HepG2 (cell line): ENCODE measurements around the gene GASK1A. TPM values are rescaled to one million over a fixed set of nuclear protein-coding genes. Genes with fewer than 3 reads are reported as not detected.

Experiments
- ARNT ChIP-seq: fragments of 450-650 bp; IDR thresholded peaks from 2 replicates; pipeline ENCODE4 v1.6.1; 2017
- ATM ChIP-seq: fragments of 450-650 bp; IDR thresholded peaks from 2 replicates; pipeline ENCODE4 v1.7.1; 2017; ENCODE audit warnings: mild to moderate bottlenecking, borderline replicate concordance
- HHEX ChIP-seq: IDR thresholded peaks from 2 replicates; pipeline ENCODE4 v1.6.1; 2016; ENCODE audit warnings: control low read depth
- MTF1 ChIP-seq: sonication (generic); formaldehyde crosslinking; IDR thresholded peaks from 2 replicates; pipeline ENCODE4 v1.5.0; 2020; ENCODE audit warnings: missing genetic modification reagents
- ZNF44 ChIP-seq: sonication (generic); formaldehyde crosslinking; IDR thresholded peaks from 2 replicates; pipeline ENCODE4 v1.5.1; 2020; ENCODE audit warnings: mild to moderate bottlenecking, missing genetic modification reagents
- ZNF546 ChIP-seq: sonication (generic); formaldehyde crosslinking; conservative IDR thresholded peaks from 2 replicates; pipeline ENCODE4 v1.8.1; 2023; ENCODE audit warnings: mild to moderate bottlenecking, missing genetic modification reagents
- ZNF788 ChIP-seq: sonication (generic); formaldehyde crosslinking; IDR thresholded peaks from 2 replicates; pipeline ENCODE4 v1.5.0; 2020; ENCODE audit warnings: mild to moderate bottlenecking, missing genetic modification reagents, borderline replicate concordance
- polyA plus RNA-seq, 8 experiments: library from polyadenylated mRNA; depleted of rRNA in 3 of 8; stranded (reverse) in 7 of 8; unstranded in 1 of 8; fragments of >200 nt; fragmentation: Illumina TruSeq in 4 of 8; extraction: Trizol in 4 of 8; gene quantifications; 2 replicates each; pipeline versions ENCODE4 v1.2.1 to v1.2.3, GENCODE V29; 2011 to 2016; ENCODE audit warnings: low read depth in 4 of 8, missing spikeins in 1 of 8, mixed read lengths in 1 of 8; ENCODE audit not compliant: insufficient read depth in 1 of 8
- total RNA-seq, 5 experiments: library from RNA; depleted of rRNA; stranded (reverse); fragments of >200 nt; fragmentation: Illumina TruSeq; extraction: Trizol; gene quantifications; 2 replicates each; pipeline ENCODE4 v1.2.3, GENCODE V29; 2016; ENCODE audit warnings: low read depth in 1 of 5
- TF ChIP-seq, protein P1 (sequence below): IDR thresholded peaks from 2 replicates; pipeline ENCODE4 v1.6.1; 2012; ENCODE audit warnings: low read depth, low read length, improper control_type of control experiment
- TF ChIP-seq, protein P2 (sequence below): sonication (generic); formaldehyde crosslinking; IDR thresholded peaks from 2 replicates; pipeline ENCODE4 v1.5.1; 2020; ENCODE audit warnings: mild to moderate bottlenecking, missing genetic modification reagents
- TF ChIP-seq, protein P3 (sequence below), 2 experiments: fragments of 450-650 bp in 1 of 2; sonication (generic) in 1 of 2; formaldehyde crosslinking; IDR thresholded peaks; 2 replicates each; pipeline versions ENCODE4 v1.5.0 to v1.8.0; 2020 to 2022; ENCODE audit warnings: mild to moderate bottlenecking in 1 of 2, missing genetic modification reagents in 1 of 2
- TF ChIP-seq, protein P4 (sequence below): IDR thresholded peaks from 2 replicates; pipeline ENCODE4 v1.6.1; 2012; ENCODE audit warnings: inconsistent platforms
- TF ChIP-seq, protein P5 (sequence below): sonication (generic); formaldehyde crosslinking; IDR thresholded peaks from one replicate; pipeline ENCODE4 v1.5.1; 2020; ENCODE audit warnings: mild to moderate bottlenecking, missing genetic modification reagents; ENCODE audit errors: not compliant biosample characterization
- TF ChIP-seq, protein P6 (sequence below): sonication (generic); formaldehyde crosslinking; IDR thresholded peaks from 2 replicates; pipeline ENCODE4 v1.4.0; 2020; ENCODE audit warnings: mild to moderate bottlenecking, missing genetic modification reagents

The GASK1A gene
- total and polyA plus RNA-seq, 2 of the 13 experiments (the other 11 are each of a cell fraction or from before 2014, with no cell fraction given) = not detected

DNA sequence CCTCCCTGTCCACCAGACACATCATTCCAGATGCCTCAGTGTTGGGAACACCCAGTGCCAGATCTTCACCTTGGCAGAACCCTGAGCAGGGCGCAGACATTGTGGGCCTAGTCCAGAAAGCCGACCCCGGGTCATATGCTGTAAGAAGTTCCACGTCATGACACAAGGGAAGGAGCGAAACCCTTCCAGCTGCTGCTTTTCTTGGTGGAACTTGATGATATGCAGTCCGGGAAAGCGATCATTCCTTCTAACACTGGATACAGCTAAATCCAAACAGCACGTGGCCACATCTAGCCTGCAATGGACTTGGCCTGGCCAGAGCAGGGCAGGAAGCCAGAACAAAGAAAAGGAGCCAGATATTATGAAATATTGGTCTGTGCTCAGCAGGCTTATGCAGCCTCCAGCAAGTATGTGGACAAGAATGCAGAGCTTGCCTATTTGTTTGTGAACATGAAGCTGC lies 22.0 kb downstream of the GASK1A start (continued):
- peak; percentile 29; the same call in 1 of the 2 replicates for TF ChIP-seq ZNF44 (CRISPR knock-in tag)
- TF ChIP-seq, protein P1, sequence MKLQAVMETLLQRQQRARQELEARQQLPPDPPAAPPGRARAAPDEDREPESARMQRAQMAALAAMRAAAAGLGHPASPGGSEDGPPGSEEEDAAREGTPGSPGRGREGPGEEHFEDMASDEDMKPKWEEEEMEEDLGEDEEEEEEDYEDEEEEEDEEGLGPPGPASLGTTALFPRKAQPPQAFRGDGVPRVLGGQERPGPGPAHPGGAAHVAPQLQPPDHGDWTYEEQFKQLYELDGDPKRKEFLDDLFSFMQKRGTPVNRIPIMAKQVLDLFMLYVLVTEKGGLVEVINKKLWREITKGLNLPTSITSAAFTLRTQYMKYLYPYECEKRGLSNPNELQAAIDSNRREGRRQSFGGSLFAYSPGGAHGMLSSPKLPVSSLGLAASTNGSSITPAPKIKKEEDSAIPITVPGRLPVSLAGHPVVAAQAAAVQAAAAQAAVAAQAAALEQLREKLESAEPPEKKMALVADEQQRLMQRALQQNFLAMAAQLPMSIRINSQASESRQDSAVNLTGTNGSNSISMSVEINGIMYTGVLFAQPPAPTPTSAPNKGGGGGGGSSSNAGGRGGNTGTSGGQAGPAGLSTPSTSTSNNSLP = 0 out of 2 replicates have a peak, but pooled peaks have one; percentile 11
- TF ChIP-seq, protein P2, sequence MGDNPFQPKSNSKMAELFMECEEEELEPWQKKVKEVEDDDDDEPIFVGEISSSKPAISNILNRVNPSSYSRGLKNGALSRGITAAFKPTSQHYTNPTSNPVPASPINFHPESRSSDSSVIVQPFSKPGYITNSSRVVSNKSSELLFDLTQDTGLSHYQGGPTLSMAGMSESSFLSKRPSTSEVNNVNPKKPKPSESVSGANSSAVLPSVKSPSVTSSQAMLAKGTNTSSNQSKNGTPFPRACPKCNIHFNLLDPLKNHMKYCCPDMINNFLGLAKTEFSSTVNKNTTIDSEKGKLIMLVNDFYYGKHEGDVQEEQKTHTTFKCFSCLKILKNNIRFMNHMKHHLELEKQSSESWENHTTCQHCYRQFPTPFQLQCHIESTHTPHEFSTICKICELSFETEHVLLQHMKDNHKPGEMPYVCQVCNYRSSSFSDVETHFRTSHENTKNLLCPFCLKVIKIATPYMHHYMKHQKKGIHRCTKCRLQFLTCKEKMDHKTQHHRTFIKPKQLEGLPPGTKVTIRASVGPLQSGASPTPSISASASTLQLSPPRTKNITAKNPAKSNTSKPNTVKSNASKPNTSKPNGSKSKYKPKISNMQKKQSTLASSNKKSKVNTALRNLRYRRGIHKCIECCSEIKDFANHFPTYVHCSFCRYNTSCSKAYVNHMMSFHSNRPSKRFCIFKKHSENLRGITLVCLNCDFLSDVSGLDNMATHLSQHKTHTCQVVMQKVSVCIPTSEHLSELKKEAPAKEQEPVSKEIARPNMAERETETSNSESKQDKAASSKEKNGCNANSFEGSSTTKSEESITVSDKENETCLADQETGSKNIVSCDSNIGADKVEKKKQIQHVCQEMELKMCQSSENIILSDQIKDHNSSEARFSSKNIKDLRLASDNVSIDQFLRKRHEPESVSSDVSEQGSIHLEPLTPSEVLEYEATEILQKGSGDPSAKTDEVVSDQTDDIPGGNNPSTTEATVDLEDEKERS = no peak
- TF ChIP-seq, protein P3, sequence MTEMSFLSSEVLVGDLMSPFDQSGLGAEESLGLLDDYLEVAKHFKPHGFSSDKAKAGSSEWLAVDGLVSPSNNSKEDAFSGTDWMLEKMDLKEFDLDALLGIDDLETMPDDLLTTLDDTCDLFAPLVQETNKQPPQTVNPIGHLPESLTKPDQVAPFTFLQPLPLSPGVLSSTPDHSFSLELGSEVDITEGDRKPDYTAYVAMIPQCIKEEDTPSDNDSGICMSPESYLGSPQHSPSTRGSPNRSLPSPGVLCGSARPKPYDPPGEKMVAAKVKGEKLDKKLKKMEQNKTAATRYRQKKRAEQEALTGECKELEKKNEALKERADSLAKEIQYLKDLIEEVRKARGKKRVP (CRISPR knock-in tag; IDR thresholded peaks at IDR 0.05) = peak in 1 of 2 experiments; percentile 49; a peak in 1 of 4 replicates
- TF ChIP-seq, protein P4, sequence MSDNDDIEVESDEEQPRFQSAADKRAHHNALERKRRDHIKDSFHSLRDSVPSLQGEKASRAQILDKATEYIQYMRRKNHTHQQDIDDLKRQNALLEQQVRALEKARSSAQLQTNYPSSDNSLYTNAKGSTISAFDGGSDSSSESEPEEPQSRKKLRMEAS = peak; percentile 75
- no peak for TF ChIP-seq ATM
- peak; percentile 29; the same call in 1 of the 2 replicates for TF ChIP-seq ZNF788 (CRISPR knock-in tag)
- TF ChIP-seq, protein P5, sequence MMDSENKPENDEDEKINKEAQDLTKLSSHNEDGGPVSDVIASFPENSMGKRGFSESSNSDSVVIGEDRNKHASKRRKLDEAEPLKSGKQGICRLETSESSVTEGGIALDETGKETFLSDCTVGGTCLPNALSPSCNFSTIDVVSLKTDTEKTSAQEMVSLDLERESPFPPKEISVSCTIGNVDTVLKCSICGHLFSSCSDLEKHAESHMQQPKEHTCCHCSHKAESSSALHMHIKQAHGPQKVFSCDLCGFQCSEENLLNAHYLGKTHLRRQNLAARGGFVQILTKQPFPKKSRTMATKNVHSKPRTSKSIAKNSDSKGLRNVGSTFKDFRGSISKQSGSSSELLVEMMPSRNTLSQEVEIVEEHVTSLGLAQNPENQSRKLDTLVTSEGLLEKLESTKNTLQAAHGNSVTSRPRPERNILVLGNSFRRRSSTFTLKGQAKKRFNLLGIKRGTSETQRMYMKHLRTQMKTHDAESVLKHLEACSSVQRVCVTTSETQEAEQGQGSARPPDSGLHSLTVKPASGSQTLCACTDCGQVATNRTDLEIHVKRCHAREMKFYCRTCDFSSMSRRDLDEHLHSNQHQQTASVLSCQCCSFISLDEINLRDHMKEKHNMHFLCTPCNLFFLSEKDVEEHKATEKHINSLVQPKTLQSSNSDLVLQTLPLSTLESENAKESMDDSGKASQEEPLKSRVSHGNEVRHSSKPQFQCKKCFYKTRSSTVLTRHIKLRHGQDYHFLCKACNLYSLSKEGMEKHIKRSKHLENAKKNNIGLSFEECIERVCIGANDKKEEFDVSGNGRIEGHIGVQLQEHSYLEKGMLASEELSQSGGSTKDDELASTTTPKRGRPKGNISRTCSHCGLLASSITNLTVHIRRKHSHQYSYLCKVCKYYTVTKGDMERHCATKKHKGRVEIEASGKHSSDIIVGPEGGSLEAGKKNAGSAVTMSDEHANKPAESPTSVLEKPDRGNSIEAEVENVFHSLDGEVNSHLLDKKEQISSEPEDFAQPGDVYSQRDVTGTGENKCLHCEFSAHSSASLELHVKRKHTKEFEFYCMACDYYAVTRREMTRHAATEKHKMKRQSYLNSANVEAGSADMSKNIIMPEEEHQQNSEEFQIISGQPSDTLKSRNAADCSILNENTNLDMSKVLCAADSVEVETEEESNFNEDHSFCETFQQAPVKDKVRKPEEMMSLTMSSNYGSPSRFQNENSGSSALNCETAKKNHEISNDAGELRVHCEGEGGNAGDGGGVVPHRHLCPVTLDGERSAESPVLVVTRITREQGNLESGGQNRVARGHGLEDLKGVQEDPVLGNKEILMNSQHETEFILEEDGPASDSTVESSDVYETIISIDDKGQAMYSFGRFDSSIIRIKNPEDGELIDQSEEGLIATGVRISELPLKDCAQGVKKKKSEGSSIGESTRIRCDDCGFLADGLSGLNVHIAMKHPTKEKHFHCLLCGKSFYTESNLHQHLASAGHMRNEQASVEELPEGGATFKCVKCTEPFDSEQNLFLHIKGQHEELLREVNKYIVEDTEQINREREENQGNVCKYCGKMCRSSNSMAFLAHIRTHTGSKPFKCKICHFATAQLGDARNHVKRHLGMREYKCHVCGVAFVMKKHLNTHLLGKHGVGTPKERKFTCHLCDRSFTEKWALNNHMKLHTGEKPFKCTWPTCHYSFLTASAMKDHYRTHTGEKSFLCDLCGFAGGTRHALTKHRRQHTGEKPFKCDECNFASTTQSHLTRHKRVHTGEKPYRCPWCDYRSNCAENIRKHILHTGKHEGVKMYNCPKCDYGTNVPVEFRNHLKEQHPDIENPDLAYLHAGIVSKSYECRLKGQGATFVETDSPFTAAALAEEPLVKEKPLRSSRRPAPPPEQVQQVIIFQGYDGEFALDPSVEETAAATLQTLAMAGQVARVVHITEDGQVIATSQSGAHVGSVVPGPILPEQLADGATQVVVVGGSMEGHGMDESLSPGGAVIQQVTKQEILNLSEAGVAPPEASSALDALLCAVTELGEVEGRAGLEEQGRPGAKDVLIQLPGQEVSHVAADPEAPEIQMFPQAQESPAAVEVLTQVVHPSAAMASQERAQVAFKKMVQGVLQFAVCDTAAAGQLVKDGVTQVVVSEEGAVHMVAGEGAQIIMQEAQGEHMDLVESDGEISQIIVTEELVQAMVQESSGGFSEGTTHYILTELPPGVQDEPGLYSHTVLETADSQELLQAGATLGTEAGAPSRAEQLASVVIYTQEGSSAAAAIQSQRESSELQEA (CRISPR knock-in tag) = no peak
- TF ChIP-seq HHEX (CRISPR knock-in tag) = no peak
- no peak for TF ChIP-seq ARNT
- TF ChIP-seq, protein P6, sequence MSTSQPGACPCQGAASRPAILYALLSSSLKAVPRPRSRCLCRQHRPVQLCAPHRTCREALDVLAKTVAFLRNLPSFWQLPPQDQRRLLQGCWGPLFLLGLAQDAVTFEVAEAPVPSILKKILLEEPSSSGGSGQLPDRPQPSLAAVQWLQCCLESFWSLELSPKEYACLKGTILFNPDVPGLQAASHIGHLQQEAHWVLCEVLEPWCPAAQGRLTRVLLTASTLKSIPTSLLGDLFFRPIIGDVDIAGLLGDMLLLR (CRISPR knock-in tag) = no peak
- no peak for TF ChIP-seq ZNF546 (CRISPR knock-in tag)
- TF ChIP-seq MTF1 (CRISPR knock-in tag) = no peak
